GM12801 (cell line): ENCODE results near the gene SCFD2.

Experiments
- TF ChIP-seq, protein P1 (sequence below): IDR thresholded peaks from one replicate; pipeline ENCODE4 v1.5.1; 2011; ENCODE audit warnings: control low read depth; ENCODE audit not compliant: insufficient read length; ENCODE audit errors: extremely low read depth

Gene SCFD2

DNA sequence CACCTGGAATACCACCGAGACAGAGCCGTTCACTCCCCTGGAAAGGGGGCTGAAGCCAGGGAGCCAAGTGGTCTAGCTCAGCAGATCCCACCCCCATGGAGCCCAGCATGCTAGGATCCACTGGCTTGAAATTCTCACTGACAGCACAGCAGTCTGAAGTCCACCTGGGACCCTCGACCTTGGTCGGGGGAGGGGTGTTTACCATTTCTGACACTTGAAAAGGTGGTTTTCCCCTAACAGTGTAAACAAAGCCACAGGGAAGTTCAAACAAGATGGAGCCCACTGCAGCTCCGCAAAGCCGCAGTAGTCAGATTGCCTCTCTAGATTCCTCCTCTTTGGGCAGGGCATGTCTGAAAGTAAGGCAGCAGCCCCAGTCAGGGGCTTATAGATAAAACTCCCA lies 260.5 kb downstream of the SCFD2 start:
- TF ChIP-seq, protein P1, sequence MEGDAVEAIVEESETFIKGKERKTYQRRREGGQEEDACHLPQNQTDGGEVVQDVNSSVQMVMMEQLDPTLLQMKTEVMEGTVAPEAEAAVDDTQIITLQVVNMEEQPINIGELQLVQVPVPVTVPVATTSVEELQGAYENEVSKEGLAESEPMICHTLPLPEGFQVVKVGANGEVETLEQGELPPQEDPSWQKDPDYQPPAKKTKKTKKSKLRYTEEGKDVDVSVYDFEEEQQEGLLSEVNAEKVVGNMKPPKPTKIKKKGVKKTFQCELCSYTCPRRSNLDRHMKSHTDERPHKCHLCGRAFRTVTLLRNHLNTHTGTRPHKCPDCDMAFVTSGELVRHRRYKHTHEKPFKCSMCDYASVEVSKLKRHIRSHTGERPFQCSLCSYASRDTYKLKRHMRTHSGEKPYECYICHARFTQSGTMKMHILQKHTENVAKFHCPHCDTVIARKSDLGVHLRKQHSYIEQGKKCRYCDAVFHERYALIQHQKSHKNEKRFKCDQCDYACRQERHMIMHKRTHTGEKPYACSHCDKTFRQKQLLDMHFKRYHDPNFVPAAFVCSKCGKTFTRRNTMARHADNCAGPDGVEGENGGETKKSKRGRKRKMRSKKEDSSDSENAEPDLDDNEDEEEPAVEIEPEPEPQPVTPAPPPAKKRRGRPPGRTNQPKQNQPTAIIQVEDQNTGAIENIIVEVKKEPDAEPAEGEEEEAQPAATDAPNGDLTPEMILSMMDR: no peak

DNA sequence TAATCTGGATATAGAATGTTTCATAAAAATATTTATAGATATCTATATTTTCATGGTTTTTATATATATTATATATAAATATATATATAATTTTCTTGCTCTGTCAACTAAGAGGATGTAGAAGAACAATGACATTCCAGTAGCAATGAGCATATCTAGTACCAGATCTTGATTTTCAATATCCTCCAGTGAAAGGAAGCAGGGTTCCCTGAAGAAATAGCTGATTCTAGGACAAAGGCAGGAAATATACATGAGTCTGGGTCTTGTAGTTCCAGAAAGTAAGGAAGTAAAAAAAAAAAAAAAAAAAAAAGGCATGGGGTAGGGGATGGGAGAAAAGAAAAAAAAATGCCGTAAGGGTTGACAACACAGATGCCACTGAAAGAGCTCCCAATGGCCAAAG lies 262.4 kb downstream of the SCFD2 start:
- TF ChIP-seq, protein P1: no peak

DNA sequence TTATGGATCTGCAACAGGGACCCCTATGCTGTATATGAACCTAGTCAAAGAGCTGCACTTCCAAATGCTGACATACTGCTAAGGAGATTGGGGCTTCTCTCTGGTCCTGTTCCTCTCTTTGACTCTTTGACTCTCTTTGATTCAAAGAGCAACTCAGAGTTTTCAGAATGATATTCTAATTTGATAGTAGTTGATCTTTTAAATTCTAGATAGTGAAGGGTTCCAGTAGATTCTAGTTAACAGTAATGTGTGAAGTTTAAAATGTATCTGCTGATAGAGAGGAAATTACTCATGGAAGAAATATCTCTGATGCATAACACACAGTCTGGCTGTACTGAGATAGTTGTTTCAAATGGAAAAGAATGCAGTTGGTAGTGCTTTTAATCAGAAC lies 264.7 kb downstream of the SCFD2 start:
- TF ChIP-seq, protein P1: no peak

DNA sequence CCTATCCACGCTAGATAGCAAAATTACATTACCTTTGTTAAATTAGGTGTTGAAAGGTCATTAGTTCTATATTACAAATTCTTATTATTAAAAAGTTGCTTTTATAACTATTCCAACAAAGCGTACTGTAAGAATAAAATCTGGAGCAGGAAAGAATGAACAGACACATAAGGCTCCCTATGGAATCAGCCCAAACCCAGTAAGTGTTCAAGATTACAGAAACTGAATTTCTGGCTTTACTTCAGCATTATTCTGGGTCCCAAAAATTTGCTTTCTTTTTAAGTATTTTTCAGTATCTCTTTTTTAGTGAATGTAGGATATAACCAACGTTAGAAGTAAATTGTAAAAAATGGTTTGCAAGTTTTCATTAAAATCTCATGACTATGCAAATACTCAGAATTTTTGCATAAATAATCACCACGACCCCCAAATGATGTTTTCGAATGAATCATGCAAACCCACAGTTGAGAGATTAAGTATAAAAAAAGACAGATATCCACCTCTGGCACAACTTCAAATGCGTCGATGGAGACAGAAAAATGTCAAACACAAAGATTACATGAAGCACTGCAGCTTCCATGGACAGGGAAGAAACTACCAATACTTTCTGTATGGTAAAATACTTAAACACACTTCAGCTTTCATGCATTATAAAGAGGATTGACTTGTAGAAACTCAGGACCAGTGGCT lies 265.2 kb downstream of the SCFD2 start:
- TF ChIP-seq, protein P1: no peak

DNA sequence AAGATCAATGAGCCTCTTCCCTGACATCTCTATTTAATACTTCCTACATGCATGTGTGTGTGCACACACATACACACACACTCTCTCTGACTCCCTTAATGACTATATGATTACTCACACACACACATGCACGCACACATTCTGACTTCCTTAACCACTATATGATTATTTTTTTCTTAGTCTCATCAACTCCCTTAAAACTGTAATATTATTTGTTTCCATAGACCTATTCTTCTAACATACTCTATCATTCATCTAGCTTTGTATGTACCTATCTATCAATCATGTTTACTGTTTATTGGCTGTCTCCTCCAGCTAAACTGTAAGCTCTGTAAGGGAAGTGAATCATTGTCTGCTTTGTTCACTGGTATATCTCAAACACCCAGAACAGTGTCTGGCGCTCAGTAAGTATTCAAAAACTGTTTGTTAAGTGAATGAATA lies 267.2 kb downstream of the SCFD2 start:
- TF ChIP-seq, protein P1: no peak

DNA sequence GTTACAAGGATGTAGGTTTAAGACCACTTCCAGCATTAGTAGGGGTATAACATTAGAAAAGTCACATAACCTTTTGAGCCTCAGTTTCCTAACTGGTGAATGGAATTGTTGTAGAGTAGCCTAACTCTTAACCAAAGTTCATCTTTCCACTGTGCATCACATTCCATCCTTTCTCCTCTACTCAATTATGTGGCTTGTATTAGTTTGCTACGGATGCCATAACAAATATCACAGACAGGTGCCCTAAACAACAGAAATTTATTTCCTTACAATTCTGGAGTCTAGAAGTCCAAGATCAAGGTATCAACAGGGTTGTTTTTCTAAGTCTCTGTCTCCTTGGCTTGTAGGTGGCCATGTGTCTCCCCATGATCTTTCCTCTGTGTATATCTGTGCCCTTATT lies 271.8 kb downstream of the SCFD2 start:
- TF ChIP-seq, protein P1: no peak

DNA sequence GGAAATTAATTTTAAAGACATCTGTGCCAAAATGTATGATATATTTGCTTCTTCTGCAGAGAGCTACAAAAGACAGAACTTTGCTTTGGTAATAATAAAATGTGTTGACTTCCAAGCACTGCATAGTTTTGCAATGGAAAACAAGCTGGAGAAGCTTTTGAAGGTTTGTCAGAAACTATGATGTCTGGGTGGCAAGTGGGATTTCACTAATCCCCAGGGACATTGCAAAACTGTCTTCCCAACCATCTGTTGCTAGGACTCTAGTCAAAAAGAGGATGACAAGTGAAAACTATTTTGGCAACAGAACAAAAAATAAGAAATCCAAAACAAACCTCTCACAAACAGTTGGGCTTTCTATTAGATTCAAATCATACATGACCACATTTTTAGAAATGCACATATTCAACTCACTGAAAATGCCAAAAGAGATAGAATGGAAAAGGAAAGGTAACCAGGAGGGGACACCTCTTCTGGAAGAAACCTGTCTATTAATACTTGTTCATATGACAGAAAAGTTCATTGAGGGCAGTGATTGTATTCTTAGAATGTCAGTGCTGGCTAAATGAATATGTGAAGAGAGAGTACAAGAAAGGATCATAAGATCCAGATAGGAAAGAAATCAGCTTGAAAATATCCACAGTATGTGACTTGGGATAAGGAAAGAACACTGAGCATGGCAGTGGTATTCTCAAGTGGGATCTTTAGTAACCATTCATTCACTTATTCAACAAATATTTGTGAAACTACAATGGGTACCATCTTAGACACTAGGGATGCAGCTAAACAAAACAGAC lies 275.7 kb downstream of the SCFD2 start:
- TF ChIP-seq, protein P1: no peak
